Activated CD8-positive, alpha-beta memory T cell treated with anti-CD3 and anti-CD28 coated beads, Interleukin-2, amount 50 U/mL, for 48 hours (primary cell): ENCODE data around the gene LRCH4.
"Not testable (repeated sequence)": the region's sequence is repeated elsewhere in the genome, so short reads cannot be mapped to it uniquely, and the experiment has no call there.

ENCODE experiments used
- DNase-seq: peaks from one replicate; pipeline ENCODE4 v3.0.0-alpha.2; 2020

LRCH4 gene

DNA sequence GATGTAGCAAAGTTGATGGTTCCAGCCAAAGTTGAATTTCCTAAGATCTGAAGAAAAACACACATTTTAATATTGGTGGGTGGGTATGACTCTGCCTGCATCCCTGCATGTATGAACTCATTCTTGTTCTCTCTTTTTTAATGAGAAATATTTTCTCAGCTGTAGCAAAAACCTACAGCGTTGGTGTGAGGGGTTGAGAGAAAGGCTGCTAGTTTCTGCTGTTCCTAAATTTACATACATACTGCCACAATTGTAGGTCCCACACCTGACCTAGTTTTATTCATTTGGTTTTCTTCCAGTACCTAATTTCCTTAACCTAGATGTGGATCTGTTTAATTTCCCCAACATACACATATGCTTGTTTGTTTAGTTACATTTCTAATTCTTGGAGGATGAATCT, 42.3 kb downstream of the LRCH4 start:
- DNase-seq, result no peak

GRCh38 chr7:100541309-100541708, 44.6 kb downstream of the LRCH4 start:
- DNase-seq, result not testable (repeated sequence)

DNA sequence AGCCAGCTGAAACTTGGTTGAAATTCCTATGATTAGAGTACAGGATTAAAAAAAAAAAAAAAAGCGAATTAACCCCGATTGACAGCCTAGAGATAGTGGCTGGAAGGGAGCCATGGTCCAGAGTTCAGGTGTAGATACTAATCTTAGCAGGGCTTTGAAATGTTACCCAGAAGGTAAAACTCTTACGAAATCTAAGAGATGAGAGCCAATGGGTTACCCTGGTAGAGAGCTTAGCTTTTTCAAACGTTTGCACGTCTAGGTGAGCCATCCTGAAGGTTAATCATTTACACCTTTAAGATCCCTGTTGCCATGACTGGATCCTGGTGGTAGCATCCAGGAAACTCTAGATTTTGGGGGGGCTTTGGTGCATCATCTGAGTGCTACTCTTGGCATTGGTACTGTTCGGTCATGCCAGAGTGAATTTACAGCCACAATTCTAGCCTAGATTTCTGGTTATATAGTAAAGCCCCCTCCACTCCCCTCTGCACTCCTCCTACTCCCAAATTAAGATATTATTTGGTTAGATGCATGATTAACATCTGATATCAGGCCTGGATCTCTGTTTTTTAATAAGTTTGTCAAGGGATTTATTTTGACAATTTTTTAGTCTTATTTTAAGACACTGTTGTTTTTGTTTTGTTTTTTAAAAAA, 45.7 kb downstream of the LRCH4 start:
- DNase-seq, result no peak

- no peak for DNase-seq
These were observed 46.4 kb downstream of the LRCH4 start for GRCh38 chr7:100539436-100540006.

DNA sequence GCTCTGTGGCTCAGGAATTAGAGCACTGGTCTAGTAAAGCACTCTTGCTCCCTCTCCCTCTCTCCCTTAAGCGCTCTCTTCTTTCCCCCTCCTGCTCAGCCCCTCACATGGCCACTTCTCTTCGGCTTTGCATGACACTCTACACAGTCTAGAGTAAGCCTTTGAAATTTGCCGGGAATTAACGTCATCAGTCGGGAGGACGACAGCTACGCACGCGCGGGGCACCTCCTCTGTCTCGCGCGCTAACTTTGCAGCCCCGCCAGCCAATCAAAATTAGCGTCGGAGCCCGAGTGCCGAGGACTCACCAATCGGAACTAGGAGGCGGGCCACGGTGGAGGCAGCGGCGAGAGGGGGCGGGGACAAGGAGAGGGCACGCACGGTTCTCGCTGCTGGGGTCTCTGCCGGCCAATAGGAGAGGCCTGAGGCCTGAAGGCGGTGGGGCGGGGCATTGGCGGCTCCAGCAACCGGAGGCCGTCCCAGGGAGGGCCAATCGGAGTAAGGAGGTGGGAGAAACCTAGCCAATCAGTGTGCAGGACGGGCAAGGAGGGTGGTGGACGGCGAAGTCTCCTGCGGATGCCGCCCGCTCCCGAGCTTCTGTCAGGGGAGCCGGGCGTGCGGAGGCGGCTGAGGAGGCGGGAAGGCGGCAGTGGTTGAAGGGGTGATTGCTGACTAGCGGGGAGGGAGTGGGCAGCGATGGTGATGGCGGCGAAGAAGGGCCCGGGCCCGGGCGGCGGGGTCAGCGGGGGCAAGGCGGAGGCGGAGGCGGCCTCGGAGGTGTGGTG, 47.1 kb downstream of the LRCH4 start, which contains the start of gene AGFG2:
AGFG2 (plus strand) TSS at position 550 of the 782 bp plus-strand sequence; CDS start at position 694, 144 bp downstream.
- DNase-seq, result peak; percentile 99

DNA sequence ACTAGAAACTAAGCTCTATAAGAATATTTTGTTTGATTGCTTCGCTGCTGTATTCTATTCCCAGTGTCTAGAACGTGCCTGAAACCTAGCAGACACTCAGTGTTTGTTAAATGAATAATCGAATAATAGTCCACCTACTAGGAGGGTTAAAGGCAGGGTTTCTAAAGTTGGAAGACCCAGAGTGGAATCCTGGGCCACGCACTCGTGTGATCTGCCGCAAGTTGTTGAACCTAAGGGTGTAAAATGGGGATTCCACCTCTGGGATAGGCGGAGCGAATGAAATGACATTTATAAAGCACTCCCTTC, 47.6 kb downstream of the LRCH4 start:
- no peak for DNase-seq

GRCh38 chr7:100536695-100537094, 49.2 kb downstream of the LRCH4 start:
- DNase-seq, result not testable (repeated sequence)

DNA sequence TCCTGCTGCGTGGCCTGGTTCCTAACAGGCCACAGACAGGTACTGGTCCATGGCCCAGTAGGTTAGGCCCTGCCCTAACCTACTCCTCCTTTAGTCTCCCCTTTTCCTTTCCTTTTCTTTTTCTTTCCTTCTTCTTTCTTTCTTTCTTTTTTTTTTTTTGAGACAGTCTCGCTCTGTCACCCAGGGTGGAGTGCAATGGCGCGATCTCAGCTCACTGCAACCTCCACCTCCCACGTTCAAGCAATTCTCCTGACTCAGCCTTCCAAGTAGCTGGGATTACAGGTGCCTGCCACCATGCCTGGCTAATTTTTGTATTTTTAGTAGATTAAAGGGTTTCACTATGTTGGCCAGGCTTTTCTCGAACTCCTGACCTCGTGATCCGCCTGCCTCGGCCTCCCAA, 49.9 kb downstream of the LRCH4 start:
- not testable (repeated sequence) for DNase-seq

DNA sequence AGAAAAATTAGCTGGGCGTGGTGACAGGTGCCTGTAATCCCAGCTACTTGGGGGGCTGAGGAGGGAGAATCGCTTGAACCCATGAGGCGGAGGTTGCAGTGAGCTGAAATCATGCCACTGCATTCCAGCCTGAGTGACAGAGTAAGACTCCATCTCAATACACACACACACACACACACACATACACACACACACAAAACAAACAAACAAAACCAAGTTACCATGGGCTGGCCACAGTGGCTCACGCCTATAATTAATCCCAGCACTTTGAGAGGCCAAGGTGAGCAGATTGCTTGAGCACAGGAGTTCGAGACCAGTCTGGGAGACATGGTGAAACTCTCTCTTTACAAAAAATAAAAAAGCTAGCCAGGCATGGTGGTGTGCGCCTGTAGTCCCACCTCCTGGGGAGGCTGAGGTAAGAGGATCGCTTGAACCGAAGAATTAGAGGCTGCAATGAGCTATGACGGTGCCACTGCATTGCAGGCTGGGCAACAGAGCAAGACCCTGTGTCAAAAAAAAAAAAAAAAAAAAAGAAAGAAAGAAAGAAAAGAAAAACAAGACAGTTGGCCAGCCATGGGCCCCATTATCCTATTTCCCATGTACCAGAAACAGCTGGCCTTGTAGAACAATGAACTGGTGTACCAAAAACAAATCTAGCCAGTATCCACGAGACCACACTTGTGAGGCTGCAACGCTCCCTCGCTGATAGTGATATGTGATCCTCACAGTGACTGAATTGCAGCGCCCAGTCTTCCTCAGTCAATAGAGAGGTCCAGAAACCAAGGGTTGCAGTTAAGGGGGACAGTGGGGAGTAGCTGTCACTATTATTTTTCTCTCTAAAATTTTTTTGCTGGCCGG, 53.5 kb downstream of the LRCH4 start:
- DNase-seq, result no peak

DNA sequence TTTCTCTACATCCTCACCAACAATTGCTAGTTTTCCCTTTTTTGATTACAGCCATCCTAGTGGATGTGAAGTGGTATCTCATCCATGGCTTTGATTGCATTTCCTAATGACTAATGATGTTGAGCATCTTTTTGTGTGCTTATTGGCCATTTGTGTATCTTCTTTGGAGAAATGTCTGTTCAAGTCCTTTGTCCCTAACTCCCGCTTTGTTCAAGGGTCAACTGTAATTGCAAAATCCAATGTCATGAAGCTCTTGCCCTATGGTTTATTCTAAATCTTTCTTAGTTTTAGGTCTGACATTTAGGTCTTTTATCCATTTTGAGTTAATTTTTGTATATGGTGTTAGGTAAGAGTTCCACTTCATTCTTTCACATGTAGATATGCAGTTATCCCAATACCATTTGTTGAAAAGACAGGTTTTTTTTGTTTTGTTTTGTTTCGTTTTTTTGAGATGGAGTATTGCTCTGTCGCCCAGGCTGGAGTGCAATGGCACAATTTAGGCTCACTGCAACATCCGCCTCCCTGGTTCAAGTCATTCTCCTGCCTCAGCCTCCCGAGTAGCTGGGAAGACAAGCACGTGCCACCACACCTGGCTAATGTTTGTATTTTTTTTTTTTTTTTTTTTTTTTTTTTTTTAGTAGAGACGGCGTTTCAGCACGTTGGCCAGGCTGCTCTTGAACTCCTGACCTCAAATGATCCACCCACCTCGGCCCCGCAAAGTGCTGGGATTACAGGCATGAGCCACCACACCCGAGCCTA, 57.6 kb downstream of the LRCH4 start:
- DNase-seq, result not testable (repeated sequence)
